Panc1 (cell line): ENCODE measurements around the gene ZNF273. TPM values are rescaled to one million over a fixed set of nuclear protein-coding genes. Genes with fewer than 3 reads are reported as not detected.

Experiments used
- ATAC-seq: fragments of 200-7000 bp; cut with Tn5 transposase; 2 replicates; pipeline ENCODE4 v1.9.1; 2020; ENCODE audit warnings: mild to moderate bottlenecking, moderate library complexity
- BruUV-seq: library from RNA; stranded (reverse); fragments of 400-500 nt; replicated peaks from 2 replicates; lab custom pipeline; 2021; lab: Mats Ljungman, UMichigan
- CTCF ChIA-PET: fragments of 300-600 bp; sonication (Branson Sonifier 250); formaldehyde crosslinking; loops from one replicate; lab custom pipeline; 2022; ENCODE audit warnings: antibody characterized with exemption; lab: Charles Lee
- POLR2A ChIA-PET: fragments of 300-600 bp; sonication (Branson Sonifier 250); formaldehyde crosslinking; loops from one replicate; lab custom pipeline; 2022; ENCODE audit warnings: antibody characterized with exemption; lab: Charles Lee
- DNase-seq: peaks from one replicate; pipeline ENCODE4 v3.0.0-alpha.2; 2010; ENCODE audit warnings: low read depth, low spot score
- H3K27ac ChIP-seq: 2 replicates; pipeline ENCODE4 v1.5.1; 2011; ENCODE audit warnings: mild to moderate bottlenecking, low read length, inconsistent platforms
- H3K27me3 ChIP-seq: fragments of 200-500 bp; sonication (Bioruptor generic); 2 replicates; pipeline ENCODE4 v1.6.0; 2014; ENCODE audit warnings: low read length, inconsistent platforms; ENCODE audit not compliant: control insufficient read depth, insufficient read depth
- H3K36me3 ChIP-seq: fragments of 200-500 bp; sonication (Bioruptor generic); 2 replicates; pipeline ENCODE4 v1.5.1; 2014; ENCODE audit warnings: inconsistent platforms, mild to moderate bottlenecking, low read length, moderate library complexity; ENCODE audit not compliant: control insufficient read depth, insufficient read depth
- H3K4me1 ChIP-seq: 2 replicates; pipeline ENCODE4 v1.5.1; 2011; ENCODE audit warnings: inconsistent platforms, mild to moderate bottlenecking, low read length, moderate library complexity; ENCODE audit not compliant: control insufficient read depth, insufficient read depth
- H3K4me3 ChIP-seq, 2 experiments: 2 replicates each; pipeline ENCODE4 v1.5.1; 2011 to 2012; ENCODE audit warnings: low read depth in 2 of 2, low read length in 2 of 2, mild to moderate bottlenecking in 2 of 2, inconsistent platforms in 1 of 2, moderate library complexity in 1 of 2
- H3K9me3 ChIP-seq: fragments of 200-500 bp; sonication (Bioruptor generic); 2 replicates; pipeline ENCODE4 v1.5.1; 2014; ENCODE audit warnings: low read depth, mild to moderate bottlenecking, inconsistent platforms, low read length, moderate library complexity; ENCODE audit not compliant: control insufficient read depth, insufficient read depth
- POLR2AphosphoS5 ChIP-seq: IDR thresholded peaks from 2 replicates; pipeline ENCODE4 v1.6.1; 2012; ENCODE audit warnings: mild to moderate bottlenecking, low read depth, low read length, moderate library complexity
- SIN3A ChIP-seq: IDR thresholded peaks from 2 replicates; pipeline ENCODE4 v1.6.1; 2012; ENCODE audit warnings: low read depth, mild to moderate bottlenecking, low read length, moderate library complexity, borderline replicate concordance; ENCODE audit not compliant: insufficient read depth
- TCF7L2 ChIP-seq: IDR thresholded peaks from 2 replicates; pipeline ENCODE4 v1.6.1; 2011; ENCODE audit warnings: mild to moderate bottlenecking, low read depth, low read length, inconsistent platforms
- in situ Hi-C: cut with HindIII; loops from 2 replicates; pipeline ENCODE4 v1.10.0; 2016; ENCODE audit warnings: low sequenced_read_pairs, low pct_unique_long_range_greater_than_20kb
- intact Hi-C: fragments of 100-400 bp; cut with micrococcal nuclease; formaldehyde crosslinking; loops from one replicate; pipeline ENCODE4 v1.10.0; 2022; ENCODE audit not compliant: unreplicated experiment
- total RNA-seq: library from RNA; stranded (reverse); gene quantifications from one replicate; pipeline ENCODE4 v1.2.1, GENCODE V29; 2021; ENCODE audit not compliant: unreplicated experiment
- TF ChIP-seq, protein P1 (sequence below), 2 experiments: IDR thresholded peaks; 2 replicates each; pipeline ENCODE4 v1.6.1; 2011 to 2012; ENCODE audit warnings: low read depth in 2 of 2, control low read depth in 1 of 2, low read length in 1 of 2, mild to moderate bottlenecking in 1 of 2, moderate library complexity in 1 of 2; ENCODE audit not compliant: insufficient read depth in 1 of 2
- TF ChIP-seq, protein P2 (sequence below): fragments of 450-650 bp; IDR thresholded peaks from 2 replicates; pipeline ENCODE4 v1.5.1; 2017; ENCODE audit warnings: mild to moderate bottlenecking

The ZNF273 gene
- total RNA-seq, 1 experiment from 2014 or later, result 6.4 TPM

DNA sequence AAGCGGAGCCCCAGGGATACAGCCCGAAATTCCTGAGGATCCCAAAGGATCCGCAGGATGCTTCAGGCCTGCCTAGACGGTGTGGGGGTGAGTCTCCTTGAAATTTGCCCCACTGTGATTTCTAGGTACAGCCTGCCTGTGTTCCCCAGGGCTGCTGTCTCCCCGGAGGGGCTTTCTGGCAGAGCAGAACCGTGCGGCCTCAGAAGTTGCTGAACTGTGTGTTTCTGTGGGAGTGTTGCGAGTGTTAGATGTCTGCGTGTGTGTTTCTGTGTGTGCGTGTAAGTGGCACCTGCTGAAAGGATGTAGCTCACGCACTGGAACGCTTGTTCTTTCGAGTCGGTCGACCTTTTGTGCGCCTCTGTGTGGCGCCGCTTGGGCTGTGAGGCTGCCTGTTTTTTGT lies 27.8 kb upstream of the ZNF273 start:
- no peaks in the 10 kb centered on the region for H3K9me3 ChIP-seq
- H3K27me3 ChIP-seq, result no peaks in the 10 kb centered on the region
- no peak overlapping the region for H3K27ac ChIP-seq
- CTCF ChIA-PET, result no interaction called here
- intact Hi-C loops (no loop called here), in situ Hi-C loops (no loop called here)
- no peaks in the 10 kb centered on the region for H3K36me3 ChIP-seq
- BruUV-seq, result no TSS peak
- TF ChIP-seq SIN3A (no peak), TCF7L2 (no peak), POLR2AphosphoS5 (no peak)
- TF ChIP-seq, protein P1, sequence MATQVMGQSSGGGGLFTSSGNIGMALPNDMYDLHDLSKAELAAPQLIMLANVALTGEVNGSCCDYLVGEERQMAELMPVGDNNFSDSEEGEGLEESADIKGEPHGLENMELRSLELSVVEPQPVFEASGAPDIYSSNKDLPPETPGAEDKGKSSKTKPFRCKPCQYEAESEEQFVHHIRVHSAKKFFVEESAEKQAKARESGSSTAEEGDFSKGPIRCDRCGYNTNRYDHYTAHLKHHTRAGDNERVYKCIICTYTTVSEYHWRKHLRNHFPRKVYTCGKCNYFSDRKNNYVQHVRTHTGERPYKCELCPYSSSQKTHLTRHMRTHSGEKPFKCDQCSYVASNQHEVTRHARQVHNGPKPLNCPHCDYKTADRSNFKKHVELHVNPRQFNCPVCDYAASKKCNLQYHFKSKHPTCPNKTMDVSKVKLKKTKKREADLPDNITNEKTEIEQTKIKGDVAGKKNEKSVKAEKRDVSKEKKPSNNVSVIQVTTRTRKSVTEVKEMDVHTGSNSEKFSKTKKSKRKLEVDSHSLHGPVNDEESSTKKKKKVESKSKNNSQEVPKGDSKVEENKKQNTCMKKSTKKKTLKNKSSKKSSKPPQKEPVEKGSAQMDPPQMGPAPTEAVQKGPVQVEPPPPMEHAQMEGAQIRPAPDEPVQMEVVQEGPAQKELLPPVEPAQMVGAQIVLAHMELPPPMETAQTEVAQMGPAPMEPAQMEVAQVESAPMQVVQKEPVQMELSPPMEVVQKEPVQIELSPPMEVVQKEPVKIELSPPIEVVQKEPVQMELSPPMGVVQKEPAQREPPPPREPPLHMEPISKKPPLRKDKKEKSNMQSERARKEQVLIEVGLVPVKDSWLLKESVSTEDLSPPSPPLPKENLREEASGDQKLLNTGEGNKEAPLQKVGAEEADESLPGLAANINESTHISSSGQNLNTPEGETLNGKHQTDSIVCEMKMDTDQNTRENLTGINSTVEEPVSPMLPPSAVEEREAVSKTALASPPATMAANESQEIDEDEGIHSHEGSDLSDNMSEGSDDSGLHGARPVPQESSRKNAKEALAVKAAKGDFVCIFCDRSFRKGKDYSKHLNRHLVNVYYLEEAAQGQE (IDR thresholded peaks at IDR 0.05; ENCODE audit: insufficient read depth in 1 of 2, low read depth in 2 of 2, low read length in 1 of 2), result no peak
- TF ChIP-seq, protein P2, sequence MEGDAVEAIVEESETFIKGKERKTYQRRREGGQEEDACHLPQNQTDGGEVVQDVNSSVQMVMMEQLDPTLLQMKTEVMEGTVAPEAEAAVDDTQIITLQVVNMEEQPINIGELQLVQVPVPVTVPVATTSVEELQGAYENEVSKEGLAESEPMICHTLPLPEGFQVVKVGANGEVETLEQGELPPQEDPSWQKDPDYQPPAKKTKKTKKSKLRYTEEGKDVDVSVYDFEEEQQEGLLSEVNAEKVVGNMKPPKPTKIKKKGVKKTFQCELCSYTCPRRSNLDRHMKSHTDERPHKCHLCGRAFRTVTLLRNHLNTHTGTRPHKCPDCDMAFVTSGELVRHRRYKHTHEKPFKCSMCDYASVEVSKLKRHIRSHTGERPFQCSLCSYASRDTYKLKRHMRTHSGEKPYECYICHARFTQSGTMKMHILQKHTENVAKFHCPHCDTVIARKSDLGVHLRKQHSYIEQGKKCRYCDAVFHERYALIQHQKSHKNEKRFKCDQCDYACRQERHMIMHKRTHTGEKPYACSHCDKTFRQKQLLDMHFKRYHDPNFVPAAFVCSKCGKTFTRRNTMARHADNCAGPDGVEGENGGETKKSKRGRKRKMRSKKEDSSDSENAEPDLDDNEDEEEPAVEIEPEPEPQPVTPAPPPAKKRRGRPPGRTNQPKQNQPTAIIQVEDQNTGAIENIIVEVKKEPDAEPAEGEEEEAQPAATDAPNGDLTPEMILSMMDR, result no peak
- no peak for ATAC-seq
- H3K4me1 ChIP-seq, result no peaks in the 10 kb centered on the region
- POLR2A ChIA-PET, result no interaction called here
- DNase-seq, result no peak
- H3K4me3 ChIP-seq, result no peak overlapping the region

DNA sequence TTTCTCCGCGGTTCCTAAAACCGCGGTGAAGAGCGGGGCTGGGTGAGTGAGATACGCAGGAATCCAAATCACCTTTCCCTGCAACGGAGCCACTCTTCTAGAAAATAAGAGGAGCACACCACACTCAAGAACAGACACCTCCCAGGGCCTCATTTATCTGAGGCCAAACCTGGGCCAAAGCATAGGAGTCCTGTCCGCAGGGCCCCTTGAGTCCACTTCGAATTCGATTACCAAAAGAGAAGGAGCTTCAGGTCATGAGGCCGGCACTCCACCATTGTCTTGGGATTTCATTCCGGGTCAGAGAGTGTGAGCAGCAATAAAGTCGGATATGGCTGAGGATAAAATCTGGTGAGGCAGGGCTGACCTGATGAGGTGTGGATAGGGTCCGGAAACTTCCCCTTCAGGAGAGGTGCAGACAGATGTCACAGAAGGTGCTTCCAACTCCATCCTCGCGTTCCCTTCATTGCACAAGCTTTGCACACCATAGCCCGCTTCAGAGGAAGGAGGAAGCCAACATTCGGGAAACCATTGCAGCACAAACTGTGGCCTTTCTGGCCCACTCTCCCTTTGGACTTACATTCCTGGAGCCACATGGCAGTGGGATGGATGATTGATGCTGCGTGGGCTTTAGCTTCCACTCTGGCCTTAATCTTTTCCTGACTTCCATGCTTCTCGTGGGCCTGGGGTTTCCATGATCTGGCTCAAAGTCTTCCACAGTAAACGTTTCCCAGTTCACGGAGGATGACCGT lies 27.2 kb upstream of the ZNF273 start:
- Histone ChIP-seq H3K27ac (no peak overlapping the region), H3K4me3 (no peak overlapping the region), H3K36me3 (no peaks in the 10 kb centered on the region), H3K4me1 (no peaks in the 10 kb centered on the region), H3K9me3 (no peaks in the 10 kb centered on the region), H3K27me3 (no peaks in the 10 kb centered on the region)
- BruUV-seq, result no TSS peak
- in situ Hi-C loops (no loop called here), intact Hi-C loops (no loop called here)
- CTCF ChIA-PET, result no interaction called here
- DNase-seq, result no peak
- no peak for ATAC-seq
- POLR2A ChIA-PET, result no interaction called here
- TF ChIP-seq, protein P1 (IDR thresholded peaks at IDR 0.05; ENCODE audit: insufficient read depth in 1 of 2, low read depth in 2 of 2, low read length in 1 of 2), result no peak
- TF ChIP-seq, protein P2, result no peak
- TF ChIP-seq POLR2AphosphoS5 (no peak), TCF7L2 (no peak), SIN3A (no peak)
